ENCODE data around the gene TRDN.

TRDN gene

DNA sequence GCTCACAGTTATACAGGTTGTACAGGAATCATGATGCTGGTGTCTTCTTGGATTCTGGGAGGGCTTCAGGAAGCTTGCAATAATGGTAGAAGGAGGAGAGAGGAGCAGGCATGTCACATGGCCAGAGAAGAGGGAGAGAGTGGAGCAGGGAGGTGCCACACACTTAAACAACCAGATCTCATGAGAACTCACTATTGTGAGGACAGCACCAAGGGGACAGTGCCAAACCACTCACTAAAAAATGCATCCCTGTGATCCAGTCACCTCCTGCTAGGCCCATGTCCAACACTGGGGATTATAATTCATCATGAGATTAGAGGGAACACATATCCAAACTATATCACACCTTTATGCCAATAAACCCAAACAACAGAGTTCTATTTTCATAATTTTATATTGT, 67.2 kb downstream of the TRDN start:
- TF ChIP-seq BACH2 (CRISPR knock-in tag; IDR thresholded peaks at IDR 0.05; ENCODE audit: borderline replicate concordance) (no peak), TOX (CRISPR knock-in tag; IDR thresholded peaks at IDR 0.05; ENCODE audit: borderline replicate concordance) (no peak), PPARA (CRISPR knock-in tag; IDR thresholded peaks at IDR 0.05; ENCODE audit: borderline replicate concordance) (no peak), SNAI2 (CRISPR knock-in tag; IDR thresholded peaks at IDR 0.05) (no peak), POU6F1 (CRISPR knock-in tag; IDR thresholded peaks at IDR 0.05; ENCODE audit: borderline replicate concordance, low read depth) (no peak), ARNTL (CRISPR knock-in tag; IDR thresholded peaks at IDR 0.05; ENCODE audit: borderline replicate concordance, low read depth) (no peak), ZFP3 (CRISPR knock-in tag; IDR thresholded peaks at IDR 0.05) (no peak), ZNF565 (CRISPR knock-in tag; conservative IDR thresholded peaks at IDR 0.05; ENCODE audit: low read depth) (no peak), ESRRG (CRISPR knock-in tag; IDR thresholded peaks at IDR 0.05) (no peak), ISL1 (CRISPR knock-in tag; IDR thresholded peaks at IDR 0.05) (no peak), ZNF8 (CRISPR knock-in tag; IDR thresholded peaks at IDR 0.05) (no peak), TCF4 (CRISPR knock-in tag; IDR thresholded peaks at IDR 0.05; ENCODE audit: borderline replicate concordance) (no peak), GLIS3 (CRISPR knock-in tag; IDR thresholded peaks at IDR 0.05) (no peak), ZC3H10 (CRISPR knock-in tag; IDR thresholded peaks at IDR 0.05) (no peak), TSHZ2 (CRISPR knock-in tag; IDR thresholded peaks at IDR 0.05) (no peak), ZFP30 (CRISPR knock-in tag; IDR thresholded peaks at IDR 0.05) (no peak), ZNF70 (CRISPR knock-in tag; IDR thresholded peaks at IDR 0.05) (no peak)
- TF ChIP-seq, protein P1, sequence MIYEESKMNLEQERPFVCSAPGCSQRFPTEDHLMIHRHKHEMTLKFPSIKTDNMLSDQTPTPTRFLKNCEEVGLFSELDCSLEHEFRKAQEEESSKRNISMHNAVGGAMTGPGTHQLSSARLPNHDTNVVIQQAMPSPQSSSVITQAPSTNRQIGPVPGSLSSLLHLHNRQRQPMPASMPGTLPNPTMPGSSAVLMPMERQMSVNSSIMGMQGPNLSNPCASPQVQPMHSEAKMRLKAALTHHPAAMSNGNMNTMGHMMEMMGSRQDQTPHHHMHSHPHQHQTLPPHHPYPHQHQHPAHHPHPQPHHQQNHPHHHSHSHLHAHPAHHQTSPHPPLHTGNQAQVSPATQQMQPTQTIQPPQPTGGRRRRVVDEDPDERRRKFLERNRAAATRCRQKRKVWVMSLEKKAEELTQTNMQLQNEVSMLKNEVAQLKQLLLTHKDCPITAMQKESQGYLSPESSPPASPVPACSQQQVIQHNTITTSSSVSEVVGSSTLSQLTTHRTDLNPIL (CRISPR knock-in tag; IDR thresholded peaks at IDR 0.05; ENCODE audit: low read depth) = no peak
- TF ChIP-seq, protein P2, sequence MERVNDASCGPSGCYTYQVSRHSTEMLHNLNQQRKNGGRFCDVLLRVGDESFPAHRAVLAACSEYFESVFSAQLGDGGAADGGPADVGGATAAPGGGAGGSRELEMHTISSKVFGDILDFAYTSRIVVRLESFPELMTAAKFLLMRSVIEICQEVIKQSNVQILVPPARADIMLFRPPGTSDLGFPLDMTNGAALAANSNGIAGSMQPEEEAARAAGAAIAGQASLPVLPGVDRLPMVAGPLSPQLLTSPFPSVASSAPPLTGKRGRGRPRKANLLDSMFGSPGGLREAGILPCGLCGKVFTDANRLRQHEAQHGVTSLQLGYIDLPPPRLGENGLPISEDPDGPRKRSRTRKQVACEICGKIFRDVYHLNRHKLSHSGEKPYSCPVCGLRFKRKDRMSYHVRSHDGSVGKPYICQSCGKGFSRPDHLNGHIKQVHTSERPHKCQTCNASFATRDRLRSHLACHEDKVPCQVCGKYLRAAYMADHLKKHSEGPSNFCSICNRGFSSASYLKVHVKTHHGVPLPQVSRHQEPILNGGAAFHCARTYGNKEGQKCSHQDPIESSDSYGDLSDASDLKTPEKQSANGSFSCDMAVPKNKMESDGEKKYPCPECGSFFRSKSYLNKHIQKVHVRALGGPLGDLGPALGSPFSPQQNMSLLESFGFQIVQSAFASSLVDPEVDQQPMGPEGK (CRISPR knock-in tag; IDR thresholded peaks at IDR 0.05; ENCODE audit: borderline replicate concordance) = no peak
- TF ChIP-seq, protein P3, sequence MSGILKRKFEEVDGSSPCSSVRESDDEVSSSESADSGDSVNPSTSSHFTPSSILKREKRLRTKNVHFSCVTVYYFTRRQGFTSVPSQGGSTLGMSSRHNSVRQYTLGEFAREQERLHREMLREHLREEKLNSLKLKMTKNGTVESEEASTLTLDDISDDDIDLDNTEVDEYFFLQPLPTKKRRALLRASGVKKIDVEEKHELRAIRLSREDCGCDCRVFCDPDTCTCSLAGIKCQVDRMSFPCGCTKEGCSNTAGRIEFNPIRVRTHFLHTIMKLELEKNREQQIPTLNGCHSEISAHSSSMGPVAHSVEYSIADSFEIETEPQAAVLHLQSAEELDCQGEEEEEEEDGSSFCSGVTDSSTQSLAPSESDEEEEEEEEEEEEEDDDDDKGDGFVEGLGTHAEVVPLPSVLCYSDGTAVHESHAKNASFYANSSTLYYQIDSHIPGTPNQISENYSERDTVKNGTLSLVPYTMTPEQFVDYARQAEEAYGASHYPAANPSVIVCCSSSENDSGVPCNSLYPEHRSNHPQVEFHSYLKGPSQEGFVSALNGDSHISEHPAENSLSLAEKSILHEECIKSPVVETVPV (CRISPR knock-in tag; IDR thresholded peaks at IDR 0.05) = no peak
- ATAC-seq = no peak

DNA sequence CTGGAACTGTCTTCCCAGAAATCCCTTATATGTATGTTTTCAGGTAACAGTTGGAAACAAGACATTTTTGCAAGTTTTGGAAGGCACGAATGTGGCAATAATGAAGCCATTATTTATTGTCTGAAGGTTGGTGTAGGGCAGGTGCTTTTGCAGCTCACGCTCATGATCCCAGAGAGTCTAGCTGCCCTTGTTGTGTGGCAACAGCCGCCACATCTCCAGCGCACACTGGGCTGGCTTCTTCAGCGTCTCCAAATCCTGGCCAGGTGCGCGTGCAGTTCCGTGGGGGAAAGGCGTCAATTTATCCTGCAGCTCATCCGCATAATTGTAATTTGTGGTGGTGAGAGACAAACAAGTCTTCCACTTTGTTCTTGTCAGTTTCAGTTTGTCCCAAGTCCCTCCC, 71.2 kb downstream of the TRDN start:
- TF ChIP-seq GLIS3 (CRISPR knock-in tag; IDR thresholded peaks at IDR 0.05) (no peak), ZNF565 (CRISPR knock-in tag; conservative IDR thresholded peaks at IDR 0.05; ENCODE audit: low read depth) (no peak), POU6F1 (CRISPR knock-in tag; IDR thresholded peaks at IDR 0.05; ENCODE audit: borderline replicate concordance, low read depth) (no peak), CSDC2 (CRISPR knock-in tag; IDR thresholded peaks at IDR 0.05) (no peak), PPARA (CRISPR knock-in tag; IDR thresholded peaks at IDR 0.05; ENCODE audit: borderline replicate concordance) (no peak), RARB (CRISPR knock-in tag; IDR thresholded peaks at IDR 0.05) (no peak), ARNTL (CRISPR knock-in tag; IDR thresholded peaks at IDR 0.05; ENCODE audit: borderline replicate concordance, low read depth) (no peak), OSR1 (CRISPR knock-in tag; IDR thresholded peaks at IDR 0.05) (no peak)
- TF ChIP-seq, protein P1 (CRISPR knock-in tag; IDR thresholded peaks at IDR 0.05; ENCODE audit: low read depth) = no peak
- TF ChIP-seq, protein P3 (CRISPR knock-in tag; IDR thresholded peaks at IDR 0.05) = no peak
- TF ChIP-seq, protein P2 (CRISPR knock-in tag; IDR thresholded peaks at IDR 0.05; ENCODE audit: borderline replicate concordance) = no peak
- no peak for ATAC-seq

All from SK-N-SH treated with all-trans-retinoic acid at 6 μM for 48 hours (cell line).